Stimulated activated CD8-positive, alpha-beta memory T cell treated with anti-CD3 and anti-CD28 coated beads, Interleukin-7, amount 100 ng/mL, for 24 hours (primary cell): ENCODE data around the gene KISS1R.
"Not testable (repeated sequence)": the region's sequence is repeated elsewhere in the genome, so short reads cannot be mapped to it uniquely, and the experiment has no call there.

ENCODE experiments used
- DNase-seq: peaks from one replicate; pipeline ENCODE4 v3.0.0-alpha.2; 2020; ENCODE audit warnings: low read depth

Gene KISS1R

DNA sequence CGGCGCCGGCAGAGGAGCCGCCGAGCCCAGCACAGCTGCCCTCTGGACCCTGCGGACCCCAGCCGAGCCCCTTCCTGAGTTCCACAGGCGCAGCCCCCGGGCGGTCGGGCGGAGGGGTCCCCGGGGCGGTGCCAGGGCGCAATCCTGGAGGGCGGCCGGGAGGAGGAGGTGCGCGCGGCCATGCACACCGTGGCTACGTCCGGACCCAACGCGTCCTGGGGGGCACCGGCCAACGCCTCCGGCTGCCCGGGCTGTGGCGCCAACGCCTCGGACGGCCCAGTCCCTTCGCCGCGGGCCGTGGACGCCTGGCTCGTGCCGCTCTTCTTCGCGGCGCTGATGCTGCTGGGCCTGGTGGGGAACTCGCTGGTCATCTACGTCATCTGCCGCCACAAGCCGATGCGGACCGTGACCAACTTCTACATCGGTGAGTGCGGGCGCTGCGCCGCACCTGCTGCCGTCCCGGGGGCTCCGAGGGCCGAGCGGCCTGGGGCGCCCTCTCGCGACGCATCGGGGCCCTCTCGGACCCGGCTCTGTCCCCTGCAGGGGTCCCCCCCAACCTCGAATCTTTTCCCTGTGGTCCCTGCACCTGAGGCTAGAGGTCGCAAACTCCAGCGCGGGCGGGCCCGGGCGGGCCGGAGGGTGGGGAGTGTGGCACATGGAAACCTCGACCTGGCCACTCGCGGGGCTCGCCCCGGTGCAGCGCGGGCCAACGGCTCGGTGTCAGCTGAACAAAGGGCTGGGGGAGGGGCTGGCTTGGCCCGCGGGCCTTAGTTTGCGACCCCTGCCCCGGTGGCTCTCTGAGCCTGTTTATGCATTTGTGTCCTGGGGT is at the start of gene KISS1R:
Gene KISS1R (plus strand): TSS at position 11 of the 829 bp plus-strand sequence. CDS start 170 bp downstream, at position 181.
- DNase-seq, result no peak

GRCh38 chr19:867855-868457 is 49.2 kb upstream of the KISS1R start:
- no peak for DNase-seq

- no peak for DNase-seq
Measured at GRCh38 chr19:868458-869244, 48.5 kb upstream of the KISS1R start.

DNA sequence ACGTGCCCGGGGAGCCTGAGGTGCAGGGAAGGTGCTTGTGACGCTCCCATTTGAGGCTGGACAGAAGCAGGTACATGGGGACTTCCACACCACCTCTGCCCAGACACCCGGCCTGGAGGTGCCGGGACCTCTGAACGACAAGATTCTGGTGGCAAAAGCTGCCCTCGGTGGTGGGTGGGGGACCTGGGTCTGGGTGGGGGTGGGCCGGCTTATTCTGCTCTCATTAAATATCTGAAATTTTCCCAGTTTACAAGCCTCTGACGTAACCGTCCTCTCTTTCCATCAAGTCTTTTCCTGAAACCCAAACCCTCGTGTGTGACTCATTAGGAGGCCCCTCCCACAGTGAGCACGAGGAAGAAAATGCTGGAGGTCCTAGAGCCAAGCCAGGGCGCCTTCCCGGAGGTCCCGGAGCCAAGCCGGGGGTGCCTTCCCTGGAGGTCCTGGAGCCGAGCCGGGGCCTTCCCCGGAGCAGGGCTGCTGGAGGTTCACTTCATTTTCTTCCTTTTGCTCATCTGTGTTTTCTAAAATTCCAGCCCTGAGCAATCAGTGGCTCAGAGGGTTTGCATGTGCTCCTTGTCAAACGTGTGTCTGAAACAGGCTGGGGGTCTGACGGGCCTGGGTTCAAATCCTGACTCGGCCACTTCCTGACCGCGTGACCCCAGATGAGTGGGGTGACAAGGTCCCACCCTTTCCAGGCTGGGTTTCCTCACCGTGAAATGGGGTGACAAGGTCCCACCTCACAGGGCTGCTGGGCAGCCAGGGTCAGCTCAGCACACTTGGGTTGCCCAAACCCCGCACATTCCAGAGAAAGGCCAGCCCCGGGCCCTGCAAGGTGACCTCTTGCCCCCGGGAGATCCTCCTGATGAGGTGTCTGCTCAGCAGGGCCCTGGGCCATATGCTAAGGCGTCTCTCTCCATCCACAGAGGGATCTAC is 47.6 kb upstream of the KISS1R start:
- no peak for DNase-seq

- no peak for DNase-seq
Measured at GRCh38 chr19:870314-870713, 46.8 kb upstream of the KISS1R start.

- no peak for DNase-seq
Measured at GRCh38 chr19:870963-871401, 46.2 kb upstream of the KISS1R start.

- no peak for DNase-seq
Measured at GRCh38 chr19:871446-872265, 45.5 kb upstream of the KISS1R start.

DNA sequence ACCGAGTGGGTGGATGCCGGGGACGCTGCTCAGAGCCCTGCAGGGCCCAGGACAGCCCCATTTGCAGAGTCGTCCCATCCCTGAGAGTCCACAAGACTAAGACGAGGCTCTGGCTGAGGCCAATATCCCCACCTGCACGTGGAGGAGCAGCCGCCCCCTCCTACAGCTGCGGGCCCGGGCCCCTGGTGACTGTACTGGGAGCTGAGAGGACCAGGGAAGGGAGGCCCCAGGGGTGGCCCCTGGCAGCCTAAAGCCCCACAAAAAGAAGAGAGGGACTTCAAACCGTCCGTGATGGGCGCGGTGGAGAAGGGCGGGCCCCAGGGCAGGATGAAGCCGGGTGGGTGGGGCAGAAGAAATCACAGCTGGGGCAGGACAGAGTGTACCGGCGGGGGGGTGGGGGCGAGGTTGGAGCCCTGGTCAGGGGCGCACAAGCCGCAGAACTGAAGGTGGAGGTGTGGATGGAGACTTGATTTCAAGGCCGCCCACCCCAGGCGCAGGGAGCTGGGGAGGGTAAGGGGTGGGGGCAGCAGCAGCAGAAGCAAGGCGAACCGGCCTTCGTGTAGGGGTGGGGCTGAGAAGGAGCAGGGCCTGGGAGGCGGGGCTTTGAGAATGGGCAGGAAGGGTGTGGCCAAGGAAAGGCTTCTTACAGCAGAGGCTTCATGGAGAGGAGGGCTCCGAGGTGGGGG is 44.7 kb upstream of the KISS1R start:
- DNase-seq, result no peak

DNA sequence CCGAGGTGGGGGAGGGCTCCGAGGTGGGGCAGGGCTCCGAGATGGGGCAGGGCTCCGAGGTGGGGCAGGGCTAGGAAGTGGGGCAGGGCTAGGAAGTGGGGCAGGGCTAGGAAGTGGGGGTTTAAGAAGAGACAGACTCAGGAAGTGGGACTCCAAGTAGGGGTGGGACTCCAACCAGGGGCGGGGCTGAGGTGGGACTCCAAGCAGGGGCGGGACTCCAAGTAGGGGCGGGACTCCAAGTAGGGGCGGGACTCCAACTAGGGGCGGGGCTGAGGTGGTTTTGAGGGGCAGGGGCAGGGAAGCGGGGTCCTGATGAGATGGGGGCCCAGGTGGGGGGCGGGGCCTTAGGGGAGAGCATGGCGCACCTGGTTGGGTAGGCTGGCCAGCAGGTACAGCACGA is 44.0 kb upstream of the KISS1R start:
- DNase-seq, result no peak

DNA sequence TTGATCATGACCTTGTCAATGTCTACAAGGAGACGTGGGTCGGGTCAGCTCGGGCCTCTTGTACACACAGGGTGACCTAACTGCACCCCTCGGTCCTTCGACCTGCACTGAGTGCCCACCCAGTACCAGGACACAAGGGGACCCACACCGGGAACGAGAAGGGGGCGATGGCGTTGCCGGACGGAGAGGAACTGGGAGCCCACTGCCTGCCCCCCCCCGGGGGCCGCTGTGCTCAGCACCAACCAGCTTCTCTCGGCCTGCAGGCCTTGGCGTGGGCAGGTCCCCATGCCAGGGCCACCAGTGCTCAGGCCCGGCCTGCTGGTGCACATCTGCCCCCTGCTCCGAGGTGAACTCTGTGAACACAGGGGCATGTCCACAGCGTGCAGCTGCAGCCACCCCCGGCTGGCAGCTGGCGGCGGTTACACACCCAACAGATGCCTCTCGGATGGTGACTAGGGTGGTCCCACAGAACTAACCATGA is 43.5 kb upstream of the KISS1R start:
- no peak for DNase-seq

- DNase-seq, result no peak
Measured at GRCh38 chr19:875265-875879, 41.8 kb upstream of the KISS1R start.

- DNase-seq, result no peak
Measured at GRCh38 chr19:876089-876488, 41.0 kb upstream of the KISS1R start.

GRCh38 chr19:876780-877314 is 40.3 kb upstream of the KISS1R start:
- DNase-seq, result no peak

- DNase-seq, result not testable (repeated sequence)
Measured at GRCh38 chr19:877992-878660, 39.0 kb upstream of the KISS1R start.

- not testable (repeated sequence) for DNase-seq
Measured at GRCh38 chr19:878751-879561, 38.2 kb upstream of the KISS1R start.

- DNase-seq, result no peak
Measured at GRCh38 chr19:879711-880438, 37.3 kb upstream of the KISS1R start.
